Neural cell (in vitro differentiated cells): ENCODE measurements around the gene CLASP2. TPM values are rescaled to one million over a fixed set of nuclear protein-coding genes. Genes with fewer than 3 reads are reported as not detected.
"Not testable (repeated sequence)": the region's sequence is repeated elsewhere in the genome, so short reads cannot be mapped to it uniquely, and the experiment has no call there.

ENCODE experiments used
- H2AFZ ChIP-seq: fragments of 200-600, 300-800 bp; sonication (generic), shearing (Covaris generic); 2 replicates; pipeline ENCODE4 v1.6.0; 2014; ENCODE audit warnings: low read depth, mild to moderate bottlenecking, antibody characterized with exemption, low read length, moderate library complexity
- H3F3A ChIP-seq: fragments of 200-600 bp; shearing (Covaris generic); 2 replicates; pipeline ENCODE4 v1.6.1; 2016; ENCODE audit warnings: mild to moderate bottlenecking, moderate library complexity, mixed read lengths, antibody characterized with exemption, low read length; ENCODE audit not compliant: insufficient read depth, poor library complexity, severe bottlenecking
- H3K27ac ChIP-seq: fragments of 200-600, 300-800 bp; sonication (generic), shearing (Covaris generic); 2 replicates; pipeline ENCODE4 v1.5.1; 2014; ENCODE audit warnings: mild to moderate bottlenecking, low read length, moderate library complexity
- H3K27me3 ChIP-seq: fragments of 300-800, 200-600 bp; sonication (generic), shearing (Covaris generic); 2 replicates; pipeline ENCODE4 v1.6.0; 2014; ENCODE audit warnings: mild to moderate bottlenecking, low read depth, low read length, moderate library complexity; ENCODE audit not compliant: insufficient read depth
- H3K36me3 ChIP-seq: fragments of 300-800, 200-600 bp; sonication (generic), shearing (Covaris generic); 2 replicates; pipeline ENCODE4 v1.5.1; 2014; ENCODE audit warnings: mild to moderate bottlenecking, antibody characterized with exemption, low read length, moderate library complexity; ENCODE audit not compliant: insufficient read depth
- H3K4me2 ChIP-seq: fragments of 300-800, 200-600 bp; sonication (generic), shearing (Covaris generic); 2 replicates; pipeline ENCODE4 v1.6.0; 2014; ENCODE audit warnings: mild to moderate bottlenecking, low read length
- H3K4me3 ChIP-seq: fragments of 300-800, 200-600 bp; sonication (generic), shearing (Covaris generic); 2 replicates; pipeline ENCODE4 v1.5.1; 2014; ENCODE audit warnings: mild to moderate bottlenecking, low read length, moderate library complexity
- H3K79me2 ChIP-seq: fragments of 200-600 bp; shearing (Covaris generic); replicated peaks from 2 replicates; pipeline ENCODE4 v1.6.0; 2014; ENCODE audit warnings: mild to moderate bottlenecking, low read length, moderate library complexity; ENCODE audit not compliant: insufficient read depth
- H3K9ac ChIP-seq: fragments of 300-800, 200-600 bp; sonication (generic), shearing (Covaris generic); 2 replicates; pipeline ENCODE4 v1.6.1; 2016; ENCODE audit warnings: mild to moderate bottlenecking, low read length, mixed read lengths
- H3K9me2 ChIP-seq: fragments of 200-600 bp; shearing (Covaris generic); 2 replicates; pipeline ENCODE4 v1.6.1; 2016; ENCODE audit warnings: mild to moderate bottlenecking, low read length, mixed read lengths; ENCODE audit not compliant: insufficient read depth
- H3K9me3 ChIP-seq: fragments of 200-600, 300-800 bp; sonication (generic), shearing (Covaris generic); 2 replicates; pipeline ENCODE4 v1.6.1; 2016; ENCODE audit warnings: mild to moderate bottlenecking, mixed run types, low read length, moderate library complexity, mixed read lengths
- H4K20me1 ChIP-seq: fragments of 200-600 bp; shearing (Covaris generic); 2 replicates; pipeline ENCODE4 v1.6.1; 2016; ENCODE audit warnings: mild to moderate bottlenecking, mixed run types; ENCODE audit not compliant: insufficient read depth
- EP300 ChIP-seq: fragments of 450-650 bp; conservative IDR thresholded peaks from 2 replicates; pipeline ENCODE4 v1.6.1; 2014; ENCODE audit warnings: antibody characterized with exemption, mild to moderate bottlenecking, moderate library complexity; ENCODE audit not compliant: poor library complexity, severe bottlenecking
- EZH2 ChIP-seq: fragments of 200-600, 300-800 bp; shearing (Covaris generic), sonication (generic); IDR thresholded peaks from 2 replicates; pipeline ENCODE4 v1.6.1; 2014; ENCODE audit warnings: antibody characterized with exemption, low read length, borderline replicate concordance, mild to moderate bottlenecking; ENCODE audit not compliant: insufficient read depth, poor library complexity, severe bottlenecking
- MXI1 ChIP-seq: fragments of 450-650 bp; conservative IDR thresholded peaks from 2 replicates; pipeline ENCODE4 v1.6.1; 2014; ENCODE audit warnings: antibody characterized with exemption, mild to moderate bottlenecking; ENCODE audit not compliant: poor library complexity, severe bottlenecking
- POLR2AphosphoS5 ChIP-seq: IDR thresholded peaks from 2 replicates; pipeline ENCODE4 v1.6.1; 2012
- RAD21 ChIP-seq: fragments of 450-650 bp; conservative IDR thresholded peaks from 2 replicates; pipeline ENCODE4 v1.6.1; 2014; ENCODE audit warnings: antibody characterized with exemption, mild to moderate bottlenecking, moderate library complexity
- SMC3 ChIP-seq: fragments of 450-650 bp; conservative IDR thresholded peaks from 2 replicates; pipeline ENCODE4 v1.6.1; 2014; ENCODE audit warnings: antibody characterized with exemption, mild to moderate bottlenecking, moderate library complexity; ENCODE audit not compliant: poor library complexity
- TAF1 ChIP-seq: IDR thresholded peaks from 2 replicates; pipeline ENCODE4 v1.6.1; 2012; ENCODE audit warnings: low read depth
- polyA plus RNA-seq: library from polyadenylated mRNA; depleted of rRNA; stranded (reverse); fragments of >200 nt; gene quantifications from 2 replicates; pipeline ENCODE4 v1.2.3, GENCODE V29; 2014
- TF ChIP-seq, protein P1 (sequence below): IDR thresholded peaks from 2 replicates; pipeline ENCODE4 v1.6.1; 2012; ENCODE audit warnings: borderline replicate concordance
- TF ChIP-seq, protein P2 (sequence below): fragments of 450-650 bp; IDR thresholded peaks from 2 replicates; pipeline ENCODE4 v1.5.1; 2014; ENCODE audit warnings: antibody characterized with exemption, mild to moderate bottlenecking, moderate library complexity; ENCODE audit not compliant: poor library complexity, severe bottlenecking

The CLASP2 gene
- polyA plus RNA-seq, 1 donor from 2014 or later, result 938 TPM

DNA sequence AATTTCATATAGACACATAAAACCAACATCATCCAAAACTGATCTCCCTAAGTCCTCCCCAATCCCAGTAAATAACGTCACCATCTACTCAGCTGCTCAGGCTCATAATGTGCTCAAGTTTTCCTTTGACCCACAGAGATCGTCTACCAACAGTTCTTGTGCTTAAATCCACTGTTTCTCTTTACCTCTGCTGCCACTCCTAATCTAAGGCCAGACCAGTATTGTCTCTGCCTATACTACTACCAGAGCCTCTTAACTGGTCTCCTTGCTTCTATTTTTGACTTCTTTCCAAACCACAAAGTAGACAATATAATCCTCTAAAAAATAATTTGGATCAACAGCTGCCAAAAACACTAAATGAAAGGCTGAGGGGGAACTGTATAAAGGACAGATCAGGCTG is 65.3 kb downstream of the CLASP2 start:
- no peak overlapping the region for H3K4me2 ChIP-seq
- TF ChIP-seq MXI1 (no peak), RAD21 (no peak), EP300 (no peak)
- TF ChIP-seq, protein P1, sequence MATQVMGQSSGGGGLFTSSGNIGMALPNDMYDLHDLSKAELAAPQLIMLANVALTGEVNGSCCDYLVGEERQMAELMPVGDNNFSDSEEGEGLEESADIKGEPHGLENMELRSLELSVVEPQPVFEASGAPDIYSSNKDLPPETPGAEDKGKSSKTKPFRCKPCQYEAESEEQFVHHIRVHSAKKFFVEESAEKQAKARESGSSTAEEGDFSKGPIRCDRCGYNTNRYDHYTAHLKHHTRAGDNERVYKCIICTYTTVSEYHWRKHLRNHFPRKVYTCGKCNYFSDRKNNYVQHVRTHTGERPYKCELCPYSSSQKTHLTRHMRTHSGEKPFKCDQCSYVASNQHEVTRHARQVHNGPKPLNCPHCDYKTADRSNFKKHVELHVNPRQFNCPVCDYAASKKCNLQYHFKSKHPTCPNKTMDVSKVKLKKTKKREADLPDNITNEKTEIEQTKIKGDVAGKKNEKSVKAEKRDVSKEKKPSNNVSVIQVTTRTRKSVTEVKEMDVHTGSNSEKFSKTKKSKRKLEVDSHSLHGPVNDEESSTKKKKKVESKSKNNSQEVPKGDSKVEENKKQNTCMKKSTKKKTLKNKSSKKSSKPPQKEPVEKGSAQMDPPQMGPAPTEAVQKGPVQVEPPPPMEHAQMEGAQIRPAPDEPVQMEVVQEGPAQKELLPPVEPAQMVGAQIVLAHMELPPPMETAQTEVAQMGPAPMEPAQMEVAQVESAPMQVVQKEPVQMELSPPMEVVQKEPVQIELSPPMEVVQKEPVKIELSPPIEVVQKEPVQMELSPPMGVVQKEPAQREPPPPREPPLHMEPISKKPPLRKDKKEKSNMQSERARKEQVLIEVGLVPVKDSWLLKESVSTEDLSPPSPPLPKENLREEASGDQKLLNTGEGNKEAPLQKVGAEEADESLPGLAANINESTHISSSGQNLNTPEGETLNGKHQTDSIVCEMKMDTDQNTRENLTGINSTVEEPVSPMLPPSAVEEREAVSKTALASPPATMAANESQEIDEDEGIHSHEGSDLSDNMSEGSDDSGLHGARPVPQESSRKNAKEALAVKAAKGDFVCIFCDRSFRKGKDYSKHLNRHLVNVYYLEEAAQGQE, result no peak
- peaks cover 74% of the 10 kb centered on the region for H3K79me2 ChIP-seq

DNA sequence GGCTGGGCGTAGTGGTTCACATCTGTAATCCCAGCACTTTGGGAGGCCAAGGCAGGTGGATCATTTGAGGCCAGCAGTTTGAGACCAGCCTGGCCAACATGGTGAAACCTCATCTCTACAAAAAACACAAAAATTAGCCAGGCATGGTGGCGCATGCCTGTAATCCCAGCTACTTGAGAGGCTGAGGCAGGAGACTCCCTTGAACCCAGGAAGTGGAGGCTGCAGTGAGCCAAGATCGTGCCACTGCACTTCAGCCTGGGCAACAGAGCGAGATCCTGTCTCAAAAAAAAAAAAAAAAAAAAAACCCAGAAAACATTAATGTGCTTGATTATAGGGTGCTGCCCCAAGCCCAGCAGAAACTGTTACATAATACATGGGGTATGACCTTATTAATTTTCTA is 67.0 kb downstream of the CLASP2 start:
- not testable (repeated sequence) for H3K27me3 ChIP-seq, H3K4me2 ChIP-seq, H2AFZ ChIP-seq, H3K9me2 ChIP-seq, H3K4me3 ChIP-seq, H3K36me3 ChIP-seq, H3K9ac ChIP-seq, H3K27ac ChIP-seq, H3F3A ChIP-seq, H4K20me1 ChIP-seq, H3K9me3 ChIP-seq
- H3K79me2 ChIP-seq, result peaks cover 73% of the 10 kb centered on the region

More for the DNA sequence above, 65.3 kb downstream of the CLASP2 start:
- Histone ChIP-seq H4K20me1 (no peaks in the 10 kb centered on the region), H3K36me3 (no peaks in the 10 kb centered on the region), H3K9me2 (no peaks in the 10 kb centered on the region), H3K4me3 (no peak overlapping the region), H3K9ac (no peak overlapping the region), H2AFZ (no peak overlapping the region), H3K27me3 (no peaks in the 10 kb centered on the region), H3F3A (no peaks in the 10 kb centered on the region), H3K27ac (no peak overlapping the region), H3K9me3 (no peaks in the 10 kb centered on the region)

DNA sequence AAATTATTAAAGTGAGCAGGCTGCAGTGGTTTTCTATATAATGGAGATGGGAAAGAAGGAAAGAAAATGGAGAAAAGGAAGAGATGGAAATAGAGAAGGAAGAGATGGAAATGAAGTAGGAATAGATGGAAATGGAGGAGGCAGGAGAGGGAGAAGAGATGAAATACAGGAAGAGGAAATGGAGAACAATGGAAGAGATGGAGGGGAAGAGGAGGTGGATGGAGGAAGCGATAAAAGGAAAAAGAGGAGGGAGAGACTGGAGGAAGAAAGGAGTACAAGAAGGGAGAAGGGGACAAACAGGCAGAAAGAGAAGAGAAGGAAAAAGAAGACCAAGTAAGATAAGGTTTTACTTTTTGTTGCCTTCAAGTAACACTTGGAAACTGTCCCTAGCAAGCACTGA is 67.6 kb downstream of the CLASP2 start:
- Histone ChIP-seq H4K20me1 (no peaks in the 10 kb centered on the region), H3K9ac (no peak overlapping the region), H3K27ac (no peak overlapping the region), H3K27me3 (no peaks in the 10 kb centered on the region), H3K9me3 (no peaks in the 10 kb centered on the region), H3K4me2 (no peak overlapping the region), H3K79me2 (peaks cover 68% of the 10 kb centered on the region), H3K9me2 (no peaks in the 10 kb centered on the region), H3K36me3 (no peaks in the 10 kb centered on the region), H3K4me3 (no peak overlapping the region), H3F3A (no peaks in the 10 kb centered on the region), H2AFZ (no peak overlapping the region)
- TF ChIP-seq, protein P2, sequence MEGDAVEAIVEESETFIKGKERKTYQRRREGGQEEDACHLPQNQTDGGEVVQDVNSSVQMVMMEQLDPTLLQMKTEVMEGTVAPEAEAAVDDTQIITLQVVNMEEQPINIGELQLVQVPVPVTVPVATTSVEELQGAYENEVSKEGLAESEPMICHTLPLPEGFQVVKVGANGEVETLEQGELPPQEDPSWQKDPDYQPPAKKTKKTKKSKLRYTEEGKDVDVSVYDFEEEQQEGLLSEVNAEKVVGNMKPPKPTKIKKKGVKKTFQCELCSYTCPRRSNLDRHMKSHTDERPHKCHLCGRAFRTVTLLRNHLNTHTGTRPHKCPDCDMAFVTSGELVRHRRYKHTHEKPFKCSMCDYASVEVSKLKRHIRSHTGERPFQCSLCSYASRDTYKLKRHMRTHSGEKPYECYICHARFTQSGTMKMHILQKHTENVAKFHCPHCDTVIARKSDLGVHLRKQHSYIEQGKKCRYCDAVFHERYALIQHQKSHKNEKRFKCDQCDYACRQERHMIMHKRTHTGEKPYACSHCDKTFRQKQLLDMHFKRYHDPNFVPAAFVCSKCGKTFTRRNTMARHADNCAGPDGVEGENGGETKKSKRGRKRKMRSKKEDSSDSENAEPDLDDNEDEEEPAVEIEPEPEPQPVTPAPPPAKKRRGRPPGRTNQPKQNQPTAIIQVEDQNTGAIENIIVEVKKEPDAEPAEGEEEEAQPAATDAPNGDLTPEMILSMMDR, result no peak
- TF ChIP-seq, protein P1, result no peak
- TF ChIP-seq EP300, result no peak
- no peak for TF ChIP-seq SMC3
- TF ChIP-seq MXI1, result no peak
- no peak for TF ChIP-seq RAD21
- TF ChIP-seq TAF1, result no peak
- no peak for TF ChIP-seq POLR2AphosphoS5
- TF ChIP-seq EZH2, result no peak
